ENCODE measurements around the gene THAP9. TPM values are rescaled to one million over a fixed set of nuclear protein-coding genes. Genes with fewer than 3 reads are reported as not detected.
A peak's percentile ranks its signal among the peaks of the same experiment; 100 is the strongest.

The THAP9 gene
- total and polyA plus RNA-seq, 2 experiments from 2014 or later, result 4.4 to 23.8 TPM

GRCh38 chr4:82885410-82885809 is 15.1 kb upstream of the THAP9 start:
- no peaks in the 10 kb centered on the region for H3K9me3 ChIP-seq (ENCODE audit: low read depth)
- no peaks in the 10 kb centered on the region for H3K27me3 ChIP-seq
- H3K27ac ChIP-seq, result no peak overlapping the region
- H3K4me1 ChIP-seq (ENCODE audit: low read depth), result peaks cover 15% of the 10 kb centered on the region
- H3K4me3 ChIP-seq, result no peak overlapping the region
- TF ChIP-seq, protein P1, sequence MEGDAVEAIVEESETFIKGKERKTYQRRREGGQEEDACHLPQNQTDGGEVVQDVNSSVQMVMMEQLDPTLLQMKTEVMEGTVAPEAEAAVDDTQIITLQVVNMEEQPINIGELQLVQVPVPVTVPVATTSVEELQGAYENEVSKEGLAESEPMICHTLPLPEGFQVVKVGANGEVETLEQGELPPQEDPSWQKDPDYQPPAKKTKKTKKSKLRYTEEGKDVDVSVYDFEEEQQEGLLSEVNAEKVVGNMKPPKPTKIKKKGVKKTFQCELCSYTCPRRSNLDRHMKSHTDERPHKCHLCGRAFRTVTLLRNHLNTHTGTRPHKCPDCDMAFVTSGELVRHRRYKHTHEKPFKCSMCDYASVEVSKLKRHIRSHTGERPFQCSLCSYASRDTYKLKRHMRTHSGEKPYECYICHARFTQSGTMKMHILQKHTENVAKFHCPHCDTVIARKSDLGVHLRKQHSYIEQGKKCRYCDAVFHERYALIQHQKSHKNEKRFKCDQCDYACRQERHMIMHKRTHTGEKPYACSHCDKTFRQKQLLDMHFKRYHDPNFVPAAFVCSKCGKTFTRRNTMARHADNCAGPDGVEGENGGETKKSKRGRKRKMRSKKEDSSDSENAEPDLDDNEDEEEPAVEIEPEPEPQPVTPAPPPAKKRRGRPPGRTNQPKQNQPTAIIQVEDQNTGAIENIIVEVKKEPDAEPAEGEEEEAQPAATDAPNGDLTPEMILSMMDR (IDR thresholded peaks at IDR 0.05; ENCODE audit: low read depth, low read length), result no peak
- DNase-seq (ENCODE audit: low read depth in 1 of 2, low spot score in 1 of 2), result no peak
- H3K36me3 ChIP-seq, result peaks cover 9% of the 10 kb centered on the region

GRCh38 chr4:82886147-82886942 is 14.2 kb upstream of the THAP9 start:
- no peak for DNase-seq (ENCODE audit: low read depth in 1 of 2, low spot score in 1 of 2)
- H3K9me3 ChIP-seq (ENCODE audit: low read depth), result no peaks in the 10 kb centered on the region
- no peak overlapping the region for H3K27ac ChIP-seq
- H3K27me3 ChIP-seq, result no peaks in the 10 kb centered on the region
- TF ChIP-seq, protein P1 (IDR thresholded peaks at IDR 0.05; ENCODE audit: low read depth, low read length), result no peak
- no peak overlapping the region for H3K4me3 ChIP-seq
- peaks cover 5% of the 10 kb centered on the region for H3K36me3 ChIP-seq
- H3K4me1 ChIP-seq (ENCODE audit: low read depth), result peaks cover 15% of the 10 kb centered on the region

DNA sequence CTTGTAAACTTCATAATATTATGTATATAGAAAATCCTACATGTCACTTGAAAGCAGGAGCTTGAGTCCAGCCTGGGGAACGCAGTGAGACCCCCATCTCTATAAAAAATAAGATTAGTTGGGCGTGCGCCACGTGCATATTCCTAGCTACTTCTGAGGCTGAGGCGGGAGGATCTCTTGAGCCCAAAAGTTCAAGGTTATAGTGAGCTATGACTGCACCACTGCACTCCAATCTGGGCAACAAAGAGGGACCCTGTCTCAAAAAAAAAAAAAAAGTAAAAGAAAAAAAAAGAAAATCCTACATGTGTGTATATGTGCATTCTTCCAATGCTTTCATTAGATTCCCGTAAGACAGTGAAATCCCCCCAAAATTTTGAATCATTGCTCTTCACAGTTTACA is 11.2 kb upstream of the THAP9 start:
- TF ChIP-seq, protein P1 (IDR thresholded peaks at IDR 0.05; ENCODE audit: low read depth, low read length), result no peak
- Histone ChIP-seq H3K4me3 (peak overlapping the region; percentile 75), H3K36me3 (peaks cover 11% of the 10 kb centered on the region), H3K4me1 (ENCODE audit: low read depth) (peaks cover 19% of the 10 kb centered on the region), H3K9me3 (ENCODE audit: low read depth) (no peaks in the 10 kb centered on the region), H3K27ac (peak overlapping the region; percentile 97), H3K27me3 (no peaks in the 10 kb centered on the region)
- no peak for DNase-seq (ENCODE audit: low read depth in 1 of 2, low spot score in 1 of 2)

GRCh38 chr4:82890528-82890900 is 10.0 kb upstream of the THAP9 start:
- H3K27ac ChIP-seq, result peak overlapping the region; percentile 97
- peaks cover 19% of the 10 kb centered on the region for H3K4me1 ChIP-seq (ENCODE audit: low read depth)
- H3K36me3 ChIP-seq, result peaks cover 19% of the 10 kb centered on the region
- no peak for DNase-seq (ENCODE audit: low read depth in 1 of 2, low spot score in 1 of 2)
- no peaks in the 10 kb centered on the region for H3K27me3 ChIP-seq
- peak overlapping the region; percentile 75 for H3K4me3 ChIP-seq
- no peaks in the 10 kb centered on the region for H3K9me3 ChIP-seq (ENCODE audit: low read depth)
- TF ChIP-seq, protein P1 (IDR thresholded peaks at IDR 0.05; ENCODE audit: low read depth, low read length), result no peak

- Histone ChIP-seq H3K36me3 (peaks cover 19% of the 10 kb centered on the region), H3K27me3 (no peaks in the 10 kb centered on the region), H3K4me3 (peak within 1 kb of the TSS; percentile 75), H3K27ac (peak within 1 kb of the TSS; percentile 97), H3K9me3 (ENCODE audit: low read depth) (no peaks in the 10 kb centered on the region), H3K4me1 (ENCODE audit: low read depth) (peaks cover 19% of the 10 kb centered on the region)
- peak; percentile 97 to 98 for DNase-seq (ENCODE audit: low read depth in 1 of 2, low spot score in 1 of 2)
- TF ChIP-seq, protein P1 (IDR thresholded peaks at IDR 0.05; ENCODE audit: low read depth, low read length), result no peak
These were observed 9.4 kb upstream of the THAP9 start, which contains the start of gene SEC31A for GRCh38 chr4:82890901-82891706. Gene SEC31A, minus strand, starts transcription at chr4:82891153. Its CDS starts 9,217 bp downstream, at chr4:82881936.
